Neural progenitor cell (in vitro differentiated cells): ENCODE results near the gene FADS2.

Experiments used
- EZH2phosphoT487 ChIP-seq: fragments of 200-600 bp; sonication (generic); IDR thresholded peaks from 2 replicates; pipeline ENCODE4 v1.6.1; 2017; ENCODE audit warnings: antibody characterized with exemption
- TF ChIP-seq, protein P1 (sequence below): fragments of 200-600 bp; sonication (generic); IDR thresholded peaks from 2 replicates; pipeline ENCODE4 v1.5.1; 2017; ENCODE audit warnings: antibody characterized with exemption, mild to moderate bottlenecking

DNA sequence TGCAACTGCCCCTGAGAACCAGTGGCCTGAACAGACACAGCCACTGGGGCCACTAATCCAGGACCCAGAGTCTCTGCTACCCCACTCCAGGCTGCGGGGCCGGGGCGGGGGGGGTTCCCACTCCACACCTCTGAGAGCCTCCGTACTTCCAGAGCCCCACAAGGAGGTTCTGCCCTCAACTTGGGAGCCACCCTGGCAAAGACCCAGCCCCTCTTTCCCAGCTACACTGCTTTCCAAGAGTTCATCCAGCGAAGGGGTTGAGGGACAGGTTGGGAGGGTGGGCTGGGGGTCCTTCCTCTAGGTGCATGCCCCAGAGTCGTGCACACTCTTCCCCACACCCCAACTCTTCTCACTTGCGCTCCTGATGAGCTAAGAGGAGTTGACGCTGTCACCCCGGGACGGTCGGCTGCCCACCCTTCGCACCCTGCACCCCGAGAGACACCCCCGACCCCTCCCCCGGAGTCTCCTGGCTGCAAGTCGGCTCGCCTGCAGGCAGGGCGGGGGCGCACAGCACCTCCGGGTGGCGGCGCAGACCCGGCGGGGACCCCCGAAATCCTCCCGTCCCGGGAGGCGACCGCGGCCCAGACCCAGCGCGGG is 88.7 kb downstream of the FADS2 start:
- TF ChIP-seq, protein P1, sequence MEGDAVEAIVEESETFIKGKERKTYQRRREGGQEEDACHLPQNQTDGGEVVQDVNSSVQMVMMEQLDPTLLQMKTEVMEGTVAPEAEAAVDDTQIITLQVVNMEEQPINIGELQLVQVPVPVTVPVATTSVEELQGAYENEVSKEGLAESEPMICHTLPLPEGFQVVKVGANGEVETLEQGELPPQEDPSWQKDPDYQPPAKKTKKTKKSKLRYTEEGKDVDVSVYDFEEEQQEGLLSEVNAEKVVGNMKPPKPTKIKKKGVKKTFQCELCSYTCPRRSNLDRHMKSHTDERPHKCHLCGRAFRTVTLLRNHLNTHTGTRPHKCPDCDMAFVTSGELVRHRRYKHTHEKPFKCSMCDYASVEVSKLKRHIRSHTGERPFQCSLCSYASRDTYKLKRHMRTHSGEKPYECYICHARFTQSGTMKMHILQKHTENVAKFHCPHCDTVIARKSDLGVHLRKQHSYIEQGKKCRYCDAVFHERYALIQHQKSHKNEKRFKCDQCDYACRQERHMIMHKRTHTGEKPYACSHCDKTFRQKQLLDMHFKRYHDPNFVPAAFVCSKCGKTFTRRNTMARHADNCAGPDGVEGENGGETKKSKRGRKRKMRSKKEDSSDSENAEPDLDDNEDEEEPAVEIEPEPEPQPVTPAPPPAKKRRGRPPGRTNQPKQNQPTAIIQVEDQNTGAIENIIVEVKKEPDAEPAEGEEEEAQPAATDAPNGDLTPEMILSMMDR = no peak
- no peak for TF ChIP-seq EZH2phosphoT487
